ENCODE results near the gene EEPD1.

Gene EEPD1

GRCh38 chr7:36346260-36346831 is 193.3 kb downstream of the EEPD1 start:
- DNase-seq, result no peak

GRCh38 chr7:36348256-36348655 is 195.2 kb downstream of the EEPD1 start:
- DNase-seq, result no peak

- DNase-seq, result no peak
Measured at GRCh38 chr7:36348771-36349170, 195.7 kb downstream of the EEPD1 start.

GRCh38 chr7:36349626-36350025 is 196.6 kb downstream of the EEPD1 start:
- no peak for DNase-seq

Data from NCI-H1092 treated with DMSO at 0.1 percent for 48 hours (cell line).